Mucosa of descending colon (tissue), 3 donors: ENCODE results near the gene COMMD1. TPM values are rescaled to one million over a fixed set of nuclear protein-coding genes. Genes with fewer than 3 reads are reported as not detected.

Experiments used
- ATAC-seq: fragments of 200-7000 bp; cut with Tn5 transposase; one replicate; pipeline ENCODE4 v1.9.1; 2020; ENCODE audit warnings: mild to moderate bottlenecking, moderate library complexity
- DNase-seq, 3 donors: peaks; one replicate each; pipeline ENCODE4 v3.0.0-alpha.2; 2020
- H3K36me3 ChIP-seq: fragments of 200-600 bp; one replicate; pipeline ENCODE4 v1.8.0; 2021; ENCODE audit warnings: low read depth, mild to moderate bottlenecking
- H3K4me1 ChIP-seq: fragments of 200-600 bp; one replicate; pipeline ENCODE4 v1.8.0; 2021; ENCODE audit warnings: low read depth, mild to moderate bottlenecking
- H3K4me3 ChIP-seq: fragments of 200-600 bp; one replicate; pipeline ENCODE4 v1.8.0; 2021; ENCODE audit warnings: mild to moderate bottlenecking
- H3K9me3 ChIP-seq: fragments of 200-600 bp; one replicate; pipeline ENCODE4 v1.8.0; 2021; ENCODE audit warnings: mild to moderate bottlenecking
- CTCF ChIP-seq: fragments of 200-600 bp; IDR thresholded peaks from one replicate; pipeline ENCODE4 v1.8.0; 2022; ENCODE audit warnings: antibody characterized with exemption, mild to moderate bottlenecking
- intact Hi-C, 2 donors: fragments of 100-400 bp; cut with DNase I in 1 of 2; cut with micrococcal nuclease in 1 of 2; formaldehyde crosslinking; loops; one replicate each; pipeline versions ENCODE4 v1.11.0 to v1.11.1; 2022; cut with DNase I, micrococcal nuclease
- total RNA-seq, 3 donors: library from RNA; stranded (reverse); fragmentation: NEBNext Ultra II Directional in 2 of 3; extraction: Animal tissue kit (Norgen Biotek cat#: 25700) in 2 of 3; gene quantifications; one replicate each; pipeline versions ENCODE4 v1.2.1 to v1.2.4, GENCODE V29; 2021 to 2023
- donor health status: DM: no; HTN: no; CAD: no; lungs with moderate emphysema.
- donor health status: DM: no; HTN: no; CAD: no.
- donor health status: DM: no; HTN: yes; CAD: no.

The COMMD1 gene
- total RNA-seq, 3 donors from 2014 or later: 21.5 to 33.5 (median 24.8) TPM

GRCh38 chr2:61943251-61943650 is 37.8 kb downstream of the COMMD1 start:
- peak; percentile 25 for ATAC-seq

GRCh38 chr2:61946666-61947065 is 41.2 kb downstream of the COMMD1 start:
- intact Hi-C loops: no loop called here
- no peak for DNase-seq
- no peaks in the 10 kb centered on the region for H3K9me3 ChIP-seq
- no peaks in the 10 kb centered on the region for H3K36me3 ChIP-seq
- TF ChIP-seq CTCF: no peak
- no peaks in the 10 kb centered on the region for H3K4me1 ChIP-seq
- no peak for ATAC-seq
- no peak overlapping the region for H3K4me3 ChIP-seq

More at GRCh38 chr2:61943251-61943650, 37.8 kb downstream of the COMMD1 start:
- no peak overlapping the region for H3K4me3 ChIP-seq
- no peaks in the 10 kb centered on the region for H3K4me1 ChIP-seq
- H3K36me3 ChIP-seq: no peaks in the 10 kb centered on the region
- no peak for TF ChIP-seq CTCF
- no peak for DNase-seq
- intact Hi-C loops: no loop called here
- no peaks in the 10 kb centered on the region for H3K9me3 ChIP-seq

GRCh38 chr2:61948661-61949457 is 43.4 kb downstream of the COMMD1 start:
- no peak for TF ChIP-seq CTCF
- intact Hi-C loops: no loop called here
- no peak overlapping the region for H3K4me3 ChIP-seq
- ATAC-seq: no peak
- no peaks in the 10 kb centered on the region for H3K36me3 ChIP-seq
- no peaks in the 10 kb centered on the region for H3K4me1 ChIP-seq
- DNase-seq: no peak
- H3K9me3 ChIP-seq: no peaks in the 10 kb centered on the region

- H3K9me3 ChIP-seq: no peaks in the 10 kb centered on the region
- ATAC-seq (no peak), DNase-seq (no peak)
- intact Hi-C loops: no loop called here
- no peaks in the 10 kb centered on the region for H3K4me1 ChIP-seq
- H3K36me3 ChIP-seq: no peaks in the 10 kb centered on the region
- no peak overlapping the region for H3K4me3 ChIP-seq
- no peak for TF ChIP-seq CTCF
Observed at GRCh38 chr2:61949458-61949713, 43.9 kb downstream of the COMMD1 start.

- ATAC-seq: no peak
- Histone ChIP-seq H3K9me3 (no peaks in the 10 kb centered on the region), H3K4me1 (no peaks in the 10 kb centered on the region), H3K36me3 (no peaks in the 10 kb centered on the region), H3K4me3 (no peak overlapping the region)
- intact Hi-C loops: no loop called here
- no peak for DNase-seq
- no peak for TF ChIP-seq CTCF
Observed at GRCh38 chr2:61949714-61950560, 44.5 kb downstream of the COMMD1 start.
